Esophagus (tissue), 2 donors: ENCODE measurements around the gene ORAI3. TPM values are rescaled to one million over a fixed set of nuclear protein-coding genes. Genes with fewer than 3 reads are reported as not detected.

ENCODE experiments used
- H3K27ac ChIP-seq, 2 donors: one replicate each; pipeline ENCODE4 v1.5.1; 2013; ENCODE audit warnings: low read depth in 2 of 2, mild to moderate bottlenecking in 2 of 2, inconsistent platforms in 1 of 2, low read length in 1 of 2, moderate library complexity in 1 of 2
- H3K27me3 ChIP-seq, 2 donors: one replicate each; pipeline ENCODE4 v1.6.1; 2013; ENCODE audit warnings: low read length in 2 of 2, control low read depth in 1 of 2, mild to moderate bottlenecking in 1 of 2; ENCODE audit not compliant: insufficient read depth in 2 of 2, control insufficient read depth in 1 of 2
- H3K36me3 ChIP-seq, 2 donors: one replicate each; pipeline ENCODE4 v1.6.1; 2013; ENCODE audit warnings: low read length in 1 of 2; ENCODE audit not compliant: control insufficient read depth in 2 of 2, insufficient read depth in 2 of 2
- H3K4me1 ChIP-seq, 2 donors: one replicate each; pipeline ENCODE4 v1.6.1; 2013; ENCODE audit warnings: low read length in 1 of 2; ENCODE audit not compliant: control insufficient read depth in 2 of 2, insufficient read depth in 2 of 2
- H3K4me3 ChIP-seq, 2 donors: one replicate each; pipeline ENCODE4 v1.5.1; 2013; ENCODE audit warnings: low read length in 2 of 2, mild to moderate bottlenecking in 2 of 2, low read depth in 1 of 2, moderate library complexity in 1 of 2
- H3K9me3 ChIP-seq, 2 donors: one replicate each; pipeline ENCODE4 v1.6.1; 2013; ENCODE audit warnings: mild to moderate bottlenecking in 2 of 2, low read depth in 1 of 2, low read length in 1 of 2, moderate library complexity in 1 of 2; ENCODE audit not compliant: control insufficient read depth in 2 of 2, insufficient read depth in 1 of 2
- WGBS, 2 donors: extraction: QIAGEN DNeasy Blood & Tissue Kit; methylation state at CpG; one replicate each; pipeline ENCODE4 v1.1.7; 2013; 5-methylcytosine and 5-hydroxymethylcytosine counted together
- polyA plus RNA-seq, 2 donors: library from polyadenylated mRNA; stranded (reverse); fragments of 200-250 nt; gene quantifications; one replicate each; pipeline ENCODE4 v1.2.3, GENCODE V29; 2013
- donor health status: healthy with polysubstance abuse.
- donor health status: Bipolar disorder and iron deficiency.

The ORAI3 gene
- polyA plus RNA-seq, 2 donors: 8.5 to 11.6 TPM

DNA sequence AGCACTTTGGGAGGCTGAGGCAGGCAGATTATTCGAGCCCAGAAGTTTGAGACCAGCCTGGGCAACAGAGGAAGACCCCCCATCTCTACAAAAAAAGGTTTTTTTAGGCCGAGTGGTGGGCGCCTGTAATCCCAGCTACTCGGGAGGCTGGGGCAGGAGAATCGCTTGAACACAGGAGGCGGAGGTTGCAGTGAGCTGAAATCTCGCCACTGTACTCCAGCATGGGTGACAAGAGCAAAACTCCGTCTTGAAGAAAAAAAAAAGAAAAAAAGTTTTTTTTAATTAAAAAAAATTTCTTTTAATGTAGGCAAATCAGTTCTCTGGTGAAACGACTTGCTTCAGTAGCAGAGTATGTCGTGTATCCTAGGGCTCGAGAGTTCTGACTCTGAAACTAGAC lies 47.1 kb downstream of the ORAI3 start:
- Histone ChIP-seq H3K9me3 (no peaks in the 10 kb centered on the region), H3K4me1 (peaks cover 2 to 11% of the 10 kb centered on the region in 2 donors), H3K36me3 (no peaks in the 10 kb centered on the region), H3K27ac (peak overlapping the region; percentile 47 to 75), H3K27me3 (no peaks in the 10 kb centered on the region), H3K4me3 (no peak overlapping the region)
- WGBS, 2 donors: 80 to 84% methylated on average over 11 of the region's 11 CpGs

DNA sequence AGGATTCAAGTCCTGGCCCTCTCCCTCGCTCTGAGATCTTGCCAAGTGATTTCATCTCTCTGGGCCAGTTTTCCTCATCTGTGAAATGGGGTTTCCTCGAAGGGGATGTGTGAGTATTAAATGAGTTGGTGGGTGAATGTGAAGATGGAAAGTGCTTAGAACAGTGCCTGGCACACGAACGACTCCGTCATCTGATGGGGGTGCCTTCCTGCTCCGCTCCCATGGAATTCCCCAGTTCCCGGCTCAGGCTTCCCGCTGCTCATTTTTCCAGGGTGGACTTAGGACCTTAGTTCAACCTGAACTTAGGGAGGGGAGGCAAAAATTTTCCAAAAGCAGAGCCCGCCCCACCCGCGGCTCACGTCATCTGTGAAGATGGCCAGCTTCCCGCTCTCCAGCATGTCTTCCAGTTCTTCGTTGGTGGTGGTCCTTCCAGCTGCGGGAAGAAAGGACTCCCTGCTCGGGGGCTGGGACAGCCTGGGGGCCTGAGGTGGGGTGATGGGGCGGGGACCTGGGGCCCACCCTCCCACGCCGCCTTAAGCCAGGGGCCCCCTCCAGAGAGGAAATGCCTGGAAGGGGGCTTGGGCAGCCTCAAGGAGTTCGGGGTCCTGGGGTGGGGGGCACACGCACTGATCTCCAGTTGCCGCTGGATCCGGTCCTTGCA lies 47.6 kb downstream of the ORAI3 start:
- no peaks in the 10 kb centered on the region for H3K9me3 ChIP-seq
- H3K27ac ChIP-seq: peak overlapping the region; percentile 75 to 81
- peak overlapping the region; percentile 49 to 56 for H3K4me3 ChIP-seq
- WGBS, 2 donors: 13 to 22% methylated on average over 23 of the region's 23 CpGs
- H3K27me3 ChIP-seq: no peaks in the 10 kb centered on the region
- H3K4me1 ChIP-seq: peaks cover 2 to 14% of the 10 kb centered on the region in 2 donors
- no peaks in the 10 kb centered on the region for H3K36me3 ChIP-seq

DNA sequence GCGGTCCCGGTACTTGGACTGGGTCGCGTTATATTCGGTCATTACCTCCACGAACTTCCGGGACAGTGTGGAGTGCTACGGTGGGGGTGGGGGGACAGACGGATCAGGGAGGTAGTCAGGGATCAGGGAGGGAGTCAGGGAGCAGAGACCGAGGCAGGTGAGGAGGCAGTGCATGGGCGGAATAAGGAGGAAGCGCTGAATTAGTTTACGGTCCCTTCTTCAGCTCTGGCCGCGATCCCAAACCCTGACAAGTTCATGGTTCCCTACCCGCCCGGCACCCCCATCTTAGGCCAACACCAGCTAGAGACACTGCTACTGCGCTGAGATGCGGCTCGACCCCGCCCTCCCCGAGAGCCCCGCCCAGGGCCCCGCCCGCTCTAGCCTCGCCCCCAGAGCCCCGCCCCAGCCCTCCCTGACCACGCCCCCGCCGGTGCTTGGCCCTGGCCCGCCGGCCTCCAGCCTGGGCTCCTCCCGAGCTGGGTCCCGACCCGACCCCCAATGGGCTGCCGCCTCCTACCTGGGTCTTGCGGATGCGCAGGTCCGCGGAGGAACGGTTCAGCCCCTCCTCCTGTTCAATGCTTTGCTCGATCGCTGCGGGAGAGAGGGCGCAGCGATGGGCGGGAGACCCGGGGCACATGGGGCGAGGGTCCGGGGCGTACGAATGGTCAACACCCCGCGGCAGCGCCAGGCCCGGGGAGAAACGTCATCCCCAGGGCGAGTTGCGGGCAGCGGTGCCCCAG lies 48.3 kb downstream of the ORAI3 start:
- 2 to 4% methylated on average over 44 to 60 of the region's 60 CpGs for WGBS, 2 donors
- H3K4me1 ChIP-seq: peaks cover 5 to 20% of the 10 kb centered on the region in 2 donors
- no peaks in the 10 kb centered on the region for H3K36me3 ChIP-seq
- no peaks in the 10 kb centered on the region for H3K27me3 ChIP-seq
- H3K9me3 ChIP-seq: no peaks in the 10 kb centered on the region
- peak overlapping the region; percentile 75 to 82 for H3K27ac ChIP-seq
- H3K4me3 ChIP-seq: peak overlapping the region; percentile 49 to 56

DNA sequence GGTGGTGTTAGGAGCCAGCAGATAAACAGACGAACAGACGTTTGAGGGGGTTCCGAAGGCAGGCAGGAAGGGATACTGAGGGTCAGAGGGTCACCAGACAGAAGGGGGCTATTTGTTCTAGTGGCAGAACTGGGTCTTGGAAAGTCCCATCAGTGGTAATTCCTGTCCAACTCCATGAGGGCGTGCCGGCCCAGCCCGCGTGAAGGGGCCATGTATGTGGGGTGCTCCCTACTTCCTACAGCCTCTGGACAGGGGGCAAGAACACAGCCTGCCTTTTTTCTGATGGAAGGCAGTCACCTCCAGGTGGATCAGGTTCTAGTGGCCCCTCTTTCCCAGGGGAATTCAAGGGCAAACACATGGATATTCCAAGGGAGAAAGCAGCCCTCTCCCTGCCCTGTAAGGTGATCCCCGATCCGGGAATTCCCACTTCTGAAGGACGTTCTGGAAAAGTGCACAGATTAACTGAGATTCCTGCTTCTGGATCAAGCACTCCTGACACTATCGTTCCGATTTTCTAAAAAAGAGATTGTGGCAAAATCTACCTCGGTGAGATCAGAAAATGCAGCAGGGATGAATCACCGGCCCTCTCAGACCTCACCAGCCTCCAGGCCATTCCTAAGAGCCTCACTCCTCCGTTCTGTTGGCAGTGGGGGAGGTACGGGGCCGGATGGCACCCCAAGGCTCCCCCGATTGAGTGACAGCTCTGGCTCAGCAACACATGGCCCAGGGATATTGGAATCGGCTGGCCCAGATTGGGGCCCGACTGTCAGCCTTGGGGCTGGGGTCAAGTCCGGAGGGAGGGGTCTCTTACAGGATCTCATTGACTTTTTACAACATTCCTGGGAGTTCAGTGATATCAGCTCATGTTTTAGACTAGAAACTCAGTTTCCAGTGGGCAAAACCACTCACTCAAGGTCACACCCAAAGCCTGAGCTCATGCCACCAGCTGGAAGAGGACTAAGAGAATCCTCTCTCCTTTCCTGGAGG lies 49.1 kb downstream of the ORAI3 start:
- 39 to 53% methylated on average over 21 of the region's 21 CpGs for WGBS, 2 donors
- Histone ChIP-seq H3K9me3 (no peaks in the 10 kb centered on the region), H3K27me3 (no peaks in the 10 kb centered on the region), H3K27ac (peak overlapping the region; percentile 66 to 82), H3K4me3 (peak overlapping the region; percentile 49 to 56), H3K36me3 (no peaks in the 10 kb centered on the region), H3K4me1 (peaks cover 6 to 26% of the 10 kb centered on the region in 2 donors)

DNA sequence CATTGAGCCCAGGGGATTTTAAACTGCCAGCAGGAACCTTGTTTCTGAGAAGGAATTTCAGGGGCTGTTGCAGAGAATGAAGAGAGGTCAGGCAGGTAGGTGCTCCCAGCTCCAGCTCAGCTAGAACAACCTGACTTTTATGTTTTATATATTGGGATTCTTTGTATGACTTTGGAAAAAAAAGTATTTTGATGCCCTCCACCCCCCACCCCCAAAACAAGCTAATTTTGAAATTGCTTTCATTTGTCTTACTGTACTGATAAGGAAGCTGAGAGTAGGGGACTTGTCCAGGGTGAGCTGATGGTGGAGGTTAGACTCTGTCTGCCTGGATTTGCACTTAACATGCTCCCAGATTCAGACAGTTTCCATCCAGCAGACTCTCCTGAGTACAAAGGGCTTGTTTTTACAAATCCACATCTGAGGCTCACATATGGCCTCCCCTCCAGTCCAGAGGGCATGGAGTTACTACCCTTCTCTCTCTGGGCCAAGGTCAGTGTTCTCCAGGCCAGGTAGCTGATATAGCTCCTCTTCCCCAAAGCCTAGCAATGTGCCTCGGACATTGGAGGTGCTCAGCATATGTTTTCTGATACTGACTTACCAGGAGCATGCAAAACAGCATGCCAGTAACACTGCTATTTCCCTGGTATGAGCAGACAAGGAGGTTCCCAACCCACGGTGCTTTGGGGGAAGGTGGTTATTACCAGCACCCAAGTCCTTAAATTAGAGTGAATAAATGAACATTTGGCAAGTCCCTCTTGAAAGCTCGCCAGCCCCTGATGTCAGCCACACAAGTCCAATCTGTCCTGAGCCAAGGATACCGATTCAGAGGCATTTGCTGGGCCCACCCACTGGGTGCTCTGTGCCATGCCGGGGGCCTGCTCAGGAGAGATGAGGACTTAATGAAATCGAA lies 50.2 kb downstream of the ORAI3 start:
- WGBS, 2 donors: 51 to 59% methylated on average over 6 of the region's 6 CpGs

DNA sequence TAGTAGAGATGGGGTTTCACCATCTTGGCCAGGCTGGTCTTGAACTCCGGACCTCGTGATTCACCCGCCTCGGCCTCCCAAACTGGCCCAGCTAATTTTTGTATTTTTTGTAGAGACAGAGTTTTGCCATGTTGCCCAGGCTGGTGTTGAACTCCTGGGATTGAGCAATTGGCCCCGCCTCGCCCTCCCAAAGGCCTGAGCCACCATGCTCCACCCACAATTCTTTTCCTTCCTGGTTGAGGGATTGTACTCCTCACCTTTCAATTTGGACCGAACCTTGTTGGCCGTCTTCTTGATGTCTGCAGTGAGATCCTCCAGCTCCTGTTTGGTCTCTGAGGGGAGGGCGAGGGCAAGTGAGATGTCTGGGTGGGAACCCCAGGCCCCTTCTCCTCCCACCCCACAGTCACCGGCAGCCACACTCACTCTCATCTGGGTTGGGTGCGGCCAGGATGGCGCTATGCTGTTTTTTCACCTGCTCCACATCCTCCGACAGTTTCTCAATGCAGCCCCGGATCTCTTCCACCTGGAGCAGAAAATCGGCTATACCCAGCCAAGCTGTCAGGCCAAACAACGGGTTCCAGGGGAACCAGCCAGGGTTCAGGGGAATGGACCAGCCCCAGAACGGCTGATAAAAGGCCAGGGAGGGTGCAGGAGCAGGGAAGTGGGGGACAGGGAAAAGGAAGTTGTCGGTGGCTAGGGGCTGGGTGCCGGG lies 52.0 kb downstream of the ORAI3 start:
- Histone ChIP-seq H3K27me3 (no peaks in the 10 kb centered on the region), H3K27ac (peak overlapping the region; percentile 73 to 93), H3K36me3 (no peaks in the 10 kb centered on the region), H3K4me1 (peaks cover 6 to 29% of the 10 kb centered on the region in 2 donors), H3K9me3 (no peaks in the 10 kb centered on the region), H3K4me3 (peak overlapping the region; percentile 2 to 39)
- 60 to 67% methylated on average over 19 of the region's 19 CpGs for WGBS, 2 donors

More for the DNA sequence above, 50.2 kb downstream of the ORAI3 start:
- Histone ChIP-seq H3K36me3 (no peaks in the 10 kb centered on the region), H3K9me3 (no peaks in the 10 kb centered on the region), H3K27ac (peak overlapping the region in 1 of 2 donors; percentile 17), H3K27me3 (no peaks in the 10 kb centered on the region), H3K4me1 (peaks cover 6 to 29% of the 10 kb centered on the region in 2 donors), H3K4me3 (no peak overlapping the region)

DNA sequence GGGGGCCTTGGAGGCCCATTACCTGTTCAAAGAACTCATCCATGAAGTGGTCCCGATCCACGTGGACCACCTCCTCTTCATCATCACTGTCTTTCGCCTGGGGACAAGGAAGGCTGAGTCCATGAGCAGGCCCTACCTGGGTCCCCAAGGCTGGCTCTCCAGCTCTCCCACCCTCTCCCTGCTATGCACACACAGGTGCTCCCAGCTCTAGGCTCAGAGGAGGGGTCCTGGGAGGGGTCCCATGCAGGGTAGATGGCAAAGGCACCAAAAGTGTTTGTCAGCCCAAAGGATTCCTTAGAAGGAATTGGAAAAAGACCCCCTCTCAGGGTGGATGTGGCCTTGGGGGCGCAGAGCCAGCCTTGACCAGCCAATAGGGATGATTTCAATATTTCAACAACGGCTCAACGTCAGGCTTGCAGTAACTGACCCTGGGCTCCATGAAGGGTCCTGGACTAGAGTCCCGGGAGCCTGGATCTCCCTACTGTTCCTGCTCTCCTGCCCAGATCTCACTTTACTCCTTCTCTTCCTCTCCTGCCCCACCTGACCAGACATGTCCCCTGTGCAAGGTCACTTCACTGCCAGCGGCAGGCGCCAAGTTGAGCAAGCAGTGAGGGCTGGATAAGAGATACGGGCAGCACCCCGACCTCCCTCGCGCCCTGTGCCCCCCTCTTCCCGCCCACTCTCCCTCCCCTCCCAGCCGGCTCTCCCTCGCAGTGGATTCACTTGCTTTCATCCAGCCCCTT lies 52.8 kb downstream of the ORAI3 start:
- H3K4me3 ChIP-seq: no peak overlapping the region
- no peaks in the 10 kb centered on the region for H3K9me3 ChIP-seq
- H3K36me3 ChIP-seq: no peaks in the 10 kb centered on the region
- H3K27me3 ChIP-seq: no peaks in the 10 kb centered on the region
- H3K4me1 ChIP-seq: peaks cover 6 to 29% of the 10 kb centered on the region in 2 donors
- peak overlapping the region; percentile 73 to 93 for H3K27ac ChIP-seq
- WGBS, 2 donors: 46 to 50% methylated on average over 16 of the region's 16 CpGs

DNA sequence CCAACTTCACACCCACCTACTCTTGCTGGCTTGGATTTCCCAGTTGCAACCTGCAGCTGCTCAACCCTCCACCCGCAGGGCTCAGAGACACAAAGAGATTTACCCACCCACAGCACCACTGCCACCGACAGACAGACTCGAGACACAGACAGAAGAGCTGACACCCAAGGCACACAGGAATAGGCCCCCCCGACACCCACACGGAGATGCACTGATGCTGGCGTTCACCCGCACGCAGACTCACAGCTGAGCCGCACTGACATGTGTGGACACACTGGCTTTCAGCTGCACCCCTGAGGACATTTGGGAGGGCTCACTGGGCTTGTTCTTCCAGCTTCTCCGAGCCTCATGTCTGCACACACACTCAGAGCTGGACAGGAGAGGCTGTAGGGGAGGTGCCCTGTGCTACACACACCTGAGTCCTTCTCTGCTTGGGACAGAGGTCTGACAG lies 53.4 kb downstream of the ORAI3 start:
- WGBS, 2 donors: 47 to 52% methylated on average over 10 of the region's 10 CpGs
- no peak overlapping the region for H3K4me3 ChIP-seq
- H3K4me1 ChIP-seq: peaks cover 6 to 26% of the 10 kb centered on the region in 2 donors
- no peaks in the 10 kb centered on the region for H3K36me3 ChIP-seq
- no peaks in the 10 kb centered on the region for H3K27me3 ChIP-seq
- H3K9me3 ChIP-seq: no peaks in the 10 kb centered on the region
- H3K27ac ChIP-seq: peak overlapping the region; percentile 73 to 93
